Activated CD4-positive, alpha-beta T cell treated with anti-CD3 and anti-CD28 coated beads, Interleukin-2, amount 10 ng/mL, durations not matched to agents 24 days and 14 days (primary cell): Measurements from ENCODE around the gene INPP5E. TPM values are rescaled to one million over a fixed set of nuclear protein-coding genes. Genes with fewer than 3 reads are reported as not detected.

Source experiments
- DNase-seq: peaks from one replicate; pipeline ENCODE4 v3.0.0; 2022
- H3K27ac Mint-ChIP-seq: one replicate; pipeline ENCODE4 v1.8.0; 2022; ENCODE audit warnings: mild to moderate bottlenecking, mixed read lengths
- H3K27me3 Mint-ChIP-seq: one replicate; pipeline ENCODE4 v1.8.0; 2022; ENCODE audit warnings: mixed read lengths
- H3K36me3 Mint-ChIP-seq: one replicate; pipeline ENCODE4 v1.8.0; 2022; ENCODE audit warnings: low read depth, mild to moderate bottlenecking, mixed read lengths
- H3K4me1 Mint-ChIP-seq: one replicate; pipeline ENCODE4 v1.8.0; 2021; ENCODE audit warnings: mixed read lengths
- H3K4me3 Mint-ChIP-seq: one replicate; pipeline ENCODE4 v1.8.0; 2022; ENCODE audit warnings: mild to moderate bottlenecking, moderate library complexity, mixed read lengths
- H3K9me3 Mint-ChIP-seq: one replicate; pipeline ENCODE4 v1.8.0; 2021; ENCODE audit warnings: mixed read lengths
- intact Hi-C: fragments of 100-400 bp; cut with micrococcal nuclease; formaldehyde crosslinking; loops from one replicate; pipeline ENCODE4 v1.15.1; 2023
- total RNA-seq: library from RNA; stranded (reverse); gene quantifications from 2 replicates; pipeline ENCODE4 v1.2.3, GENCODE V29; 2022

The INPP5E gene
- total RNA-seq, 1 donor from 2014 or later: 20.6 TPM

- Mint-ChIP-seq H3K4me3 (no peak overlapping the region), H3K27ac (no peak overlapping the region), H3K27me3 (no peaks in the 10 kb centered on the region), H3K36me3 (peaks cover 51% of the 10 kb centered on the region), H3K4me1 (peaks cover 11% of the 10 kb centered on the region), H3K9me3 (no peaks in the 10 kb centered on the region)
- no peak for DNase-seq
- intact Hi-C loops: no loop called here
Observed at GRCh38 chr9:136394312-136395019, 45.2 kb downstream of the INPP5E start.

DNA sequence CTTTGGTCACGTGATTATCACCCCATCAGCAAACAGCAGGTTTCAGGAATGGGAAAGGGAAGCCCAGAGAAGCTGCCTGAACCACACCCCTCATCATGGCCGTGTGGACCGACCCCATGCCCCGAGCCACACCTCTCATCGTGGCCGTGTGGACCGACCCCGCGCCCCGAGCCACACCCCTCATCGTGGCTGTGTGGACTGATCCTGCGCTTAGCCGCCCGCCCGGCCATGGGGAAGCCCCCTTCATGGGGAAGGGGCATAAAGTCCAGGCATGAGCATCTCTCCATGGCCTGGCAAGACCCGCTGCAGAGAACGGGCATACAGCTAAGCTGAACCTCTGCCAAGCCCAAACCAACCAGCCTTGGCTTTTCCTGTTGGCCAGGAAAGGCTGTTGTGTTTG lies 46.1 kb downstream of the INPP5E start:
- Mint-ChIP-seq H3K27ac (no peak overlapping the region), H3K27me3 (no peaks in the 10 kb centered on the region), H3K4me3 (no peak overlapping the region), H3K4me1 (peaks cover 3% of the 10 kb centered on the region), H3K36me3 (peaks cover 51% of the 10 kb centered on the region), H3K9me3 (no peaks in the 10 kb centered on the region)
- no peak for DNase-seq
- intact Hi-C loops: no loop called here

GRCh38 chr9:136392538-136393449 lies 46.9 kb downstream of the INPP5E start:
- Mint-ChIP-seq H3K36me3 (peaks cover 52% of the 10 kb centered on the region), H3K27me3 (no peaks in the 10 kb centered on the region), H3K9me3 (no peaks in the 10 kb centered on the region), H3K4me1 (no peaks in the 10 kb centered on the region), H3K27ac (no peak overlapping the region), H3K4me3 (no peak overlapping the region)
- intact Hi-C loops: no loop called here
- DNase-seq: no peak

- H3K9me3 Mint-ChIP-seq: no peaks in the 10 kb centered on the region
- H3K27me3 Mint-ChIP-seq: no peaks in the 10 kb centered on the region
- H3K27ac Mint-ChIP-seq: no peak overlapping the region
- intact Hi-C loops: no loop called here
- DNase-seq: no peak
- H3K36me3 Mint-ChIP-seq: peaks cover 54% of the 10 kb centered on the region
- no peak overlapping the region for H3K4me3 Mint-ChIP-seq
- H3K4me1 Mint-ChIP-seq: no peaks in the 10 kb centered on the region
Observed at GRCh38 chr9:136391737-136392537, 47.7 kb downstream of the INPP5E start.

- Mint-ChIP-seq H3K4me1 (peaks cover 16% of the 10 kb centered on the region), H3K9me3 (no peaks in the 10 kb centered on the region), H3K27me3 (no peaks in the 10 kb centered on the region), H3K36me3 (peaks cover 63% of the 10 kb centered on the region), H3K4me3 (no peak overlapping the region), H3K27ac (no peak overlapping the region)
- intact Hi-C loops: no loop called here
- no peak for DNase-seq
Observed at GRCh38 chr9:136389396-136389795, 50.2 kb downstream of the INPP5E start.

DNA sequence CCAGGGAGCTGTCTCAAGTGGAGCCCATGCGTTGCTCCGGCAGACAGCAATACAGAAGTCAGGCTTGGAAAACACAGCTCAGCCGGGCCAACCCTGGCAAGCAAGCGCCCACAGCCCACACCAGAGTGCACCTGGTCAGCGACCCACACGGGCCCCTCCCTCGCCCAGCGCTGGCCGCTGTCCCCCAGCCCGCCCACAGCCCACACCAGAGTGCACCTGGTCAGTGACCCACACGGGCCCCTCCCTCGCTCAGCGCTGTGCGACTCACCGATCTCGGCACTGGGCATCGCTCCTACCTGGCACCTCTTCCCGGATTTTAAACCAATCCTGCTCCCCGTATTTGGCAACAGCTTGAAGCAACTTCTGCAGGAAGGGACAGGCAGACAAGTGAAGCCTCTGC lies 52.4 kb downstream of the INPP5E start:
- Mint-ChIP-seq H3K27ac (no peak overlapping the region), H3K4me1 (peaks cover 16% of the 10 kb centered on the region), H3K9me3 (no peaks in the 10 kb centered on the region), H3K27me3 (no peaks in the 10 kb centered on the region), H3K4me3 (no peak overlapping the region), H3K36me3 (peaks cover 73% of the 10 kb centered on the region)
- no peak for DNase-seq
- intact Hi-C loops: no loop called here

GRCh38 chr9:136386018-136386417 lies 53.6 kb downstream of the INPP5E start:
- no peaks in the 10 kb centered on the region for H3K27me3 Mint-ChIP-seq
- peaks cover 16% of the 10 kb centered on the region for H3K4me1 Mint-ChIP-seq
- no peak overlapping the region for H3K27ac Mint-ChIP-seq
- DNase-seq: no peak
- intact Hi-C loops: no loop called here
- H3K36me3 Mint-ChIP-seq: peaks cover 66% of the 10 kb centered on the region
- H3K4me3 Mint-ChIP-seq: no peak overlapping the region
- no peaks in the 10 kb centered on the region for H3K9me3 Mint-ChIP-seq

DNA sequence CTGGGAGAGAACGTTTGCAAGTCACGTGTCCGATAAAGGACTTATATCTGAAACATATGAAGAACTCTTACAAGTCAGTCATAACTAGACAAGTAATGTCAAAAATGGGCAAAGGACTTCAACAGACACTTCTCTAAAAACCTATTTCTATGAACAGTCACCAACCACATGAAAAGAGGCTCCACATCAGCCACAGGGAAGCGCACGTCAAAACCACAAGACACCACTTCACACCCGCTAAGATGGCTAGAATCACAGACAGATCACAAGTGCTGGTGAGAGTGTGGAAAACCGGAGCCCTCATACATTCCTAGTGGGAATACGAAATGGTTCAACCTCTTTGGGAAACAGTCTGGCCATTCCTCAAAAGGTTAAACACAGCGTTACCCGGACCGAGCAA lies 54.6 kb downstream of the INPP5E start:
- H3K9me3 Mint-ChIP-seq: no peaks in the 10 kb centered on the region
- peaks cover 16% of the 10 kb centered on the region for H3K4me1 Mint-ChIP-seq
- peak; percentile 86 for DNase-seq
- no peaks in the 10 kb centered on the region for H3K27me3 Mint-ChIP-seq
- peak overlapping the region; percentile 65 for H3K27ac Mint-ChIP-seq
- intact Hi-C loops: loop anchor here (2.0 kb wide), 1 partner anchor 18 kb away; no protein-coding TSS in a partner anchor
- H3K4me3 Mint-ChIP-seq: peak overlapping the region; percentile 68
- H3K36me3 Mint-ChIP-seq: peaks cover 64% of the 10 kb centered on the region

DNA sequence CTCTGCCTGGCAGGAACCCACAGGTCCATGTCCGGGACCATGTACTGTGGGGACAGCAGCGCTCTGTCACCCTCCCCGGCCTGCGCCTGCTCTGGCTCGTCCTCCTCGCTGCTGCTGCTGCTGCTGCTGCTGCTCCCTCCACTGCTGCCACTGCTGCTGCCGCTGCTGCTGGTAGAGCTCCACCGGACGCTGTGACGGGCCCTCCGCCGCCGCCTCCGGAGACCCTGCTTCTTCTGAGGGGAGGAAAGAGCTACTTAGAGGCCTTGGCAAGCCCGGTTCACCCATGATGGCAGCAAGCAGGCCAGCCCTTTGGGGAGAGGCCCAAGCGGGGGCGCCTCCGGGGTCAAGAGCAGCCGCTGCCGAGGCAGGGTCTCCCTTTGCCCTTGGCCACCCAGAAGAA lies 56.2 kb downstream of the INPP5E start:
- Mint-ChIP-seq H3K4me1 (peaks cover 16% of the 10 kb centered on the region), H3K36me3 (peaks cover 49% of the 10 kb centered on the region), H3K4me3 (no peak overlapping the region), H3K27me3 (no peaks in the 10 kb centered on the region), H3K27ac (no peak overlapping the region), H3K9me3 (no peaks in the 10 kb centered on the region)
- intact Hi-C loops: no loop called here
- no peak for DNase-seq

DNA sequence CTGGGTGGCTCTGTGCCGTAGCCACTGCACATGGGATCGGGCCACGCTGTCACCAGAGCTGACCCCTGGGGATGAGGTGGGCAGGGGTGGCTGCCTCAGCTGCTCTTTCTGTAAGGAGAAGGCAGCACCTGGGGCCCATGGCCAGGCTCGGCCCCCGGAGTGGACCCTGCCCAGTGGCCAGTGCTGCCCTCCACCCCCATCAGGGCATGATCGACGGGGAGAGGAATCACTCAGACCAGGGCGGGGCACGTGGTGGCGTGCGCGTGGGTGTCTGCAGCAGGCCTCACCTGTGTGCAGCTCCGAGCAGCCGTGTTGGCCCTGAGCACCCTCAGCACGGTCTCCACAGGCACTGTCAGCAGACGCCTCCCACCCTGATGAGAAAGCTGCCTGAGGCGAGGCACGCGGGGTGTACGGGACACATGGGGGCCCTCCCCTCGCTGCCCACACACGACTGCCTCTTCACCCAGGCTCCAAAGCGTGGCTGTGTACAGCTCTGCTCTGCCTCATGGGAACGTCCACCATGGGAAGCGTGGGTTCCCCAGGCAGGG lies 57.6 kb downstream of the INPP5E start:
- no peak for DNase-seq
- Mint-ChIP-seq H3K4me3 (no peak overlapping the region), H3K36me3 (peaks cover 37% of the 10 kb centered on the region), H3K4me1 (peaks cover 16% of the 10 kb centered on the region), H3K9me3 (no peaks in the 10 kb centered on the region), H3K27me3 (no peaks in the 10 kb centered on the region), H3K27ac (no peak overlapping the region)
- intact Hi-C loops: no loop called here

DNA sequence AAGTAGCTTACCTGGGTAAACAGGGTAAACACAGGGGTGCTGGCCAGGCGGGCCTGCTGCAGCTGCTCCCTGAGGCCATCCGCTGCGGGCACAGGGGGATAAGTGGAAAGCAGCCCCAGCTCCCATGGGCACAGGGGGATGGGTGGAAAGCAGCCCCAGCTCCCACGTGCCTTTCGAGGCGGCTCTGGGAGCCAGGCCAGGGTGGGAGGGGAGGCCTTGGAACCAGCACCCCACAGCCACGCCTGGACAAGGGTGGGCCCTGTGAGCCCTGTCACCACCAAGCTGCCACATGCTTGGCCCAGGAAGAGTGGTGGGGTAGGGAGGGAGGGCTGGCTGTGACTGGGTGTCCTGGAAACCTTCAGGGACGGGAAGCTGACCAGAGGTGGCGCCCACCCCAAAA lies 58.3 kb downstream of the INPP5E start:
- intact Hi-C loops: no loop called here
- Mint-ChIP-seq H3K4me1 (peaks cover 16% of the 10 kb centered on the region), H3K9me3 (no peaks in the 10 kb centered on the region), H3K27ac (no peak overlapping the region), H3K4me3 (no peak overlapping the region), H3K27me3 (no peaks in the 10 kb centered on the region), H3K36me3 (peaks cover 34% of the 10 kb centered on the region)
- DNase-seq: no peak

DNA sequence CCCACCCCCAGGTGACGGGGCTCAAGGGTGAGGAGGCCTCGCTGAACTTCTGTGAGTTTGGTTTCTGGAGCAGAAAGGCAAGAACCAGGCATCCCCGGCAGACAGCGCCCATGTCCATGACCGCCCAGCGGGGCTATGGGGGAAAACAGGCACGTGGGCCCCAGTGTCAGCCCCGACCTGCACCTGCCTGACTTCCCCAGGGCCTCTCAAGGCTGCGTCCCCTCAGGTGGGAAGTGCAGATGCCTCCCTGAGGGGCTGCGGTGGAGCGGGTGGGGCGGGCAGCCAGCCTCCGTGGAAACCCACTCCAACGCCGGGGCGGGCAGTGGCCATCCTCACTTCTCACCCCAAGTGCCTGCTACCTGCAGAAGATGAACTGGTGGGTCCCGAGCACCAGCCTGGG lies 59.3 kb downstream of the INPP5E start:
- Mint-ChIP-seq H3K27ac (no peak overlapping the region), H3K36me3 (peaks cover 24% of the 10 kb centered on the region), H3K4me1 (peaks cover 10% of the 10 kb centered on the region), H3K9me3 (no peaks in the 10 kb centered on the region), H3K27me3 (no peaks in the 10 kb centered on the region), H3K4me3 (no peak overlapping the region)
- no peak for DNase-seq
- intact Hi-C loops: no loop called here

DNA sequence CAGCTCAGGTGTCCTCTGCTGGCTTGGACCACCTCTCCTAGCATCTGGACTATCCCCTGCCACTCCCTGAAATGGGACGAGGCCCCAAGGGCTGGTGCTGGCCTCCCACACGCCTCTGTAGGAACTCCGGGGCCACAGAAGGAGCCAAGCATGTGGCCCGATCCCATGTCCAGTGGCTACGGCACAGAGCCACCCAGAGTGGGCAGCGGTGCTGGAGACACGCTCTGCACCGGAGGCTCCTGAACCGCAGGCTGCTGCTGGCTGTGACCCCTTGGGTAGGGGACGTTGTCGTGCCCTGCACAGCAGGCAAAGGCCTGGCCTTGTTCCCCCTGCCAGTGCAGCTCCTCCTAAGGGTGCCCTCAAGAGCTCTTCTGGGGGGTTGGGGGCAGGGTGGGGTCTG lies 59.8 kb downstream of the INPP5E start:
- Mint-ChIP-seq H3K27ac (no peak overlapping the region), H3K27me3 (no peaks in the 10 kb centered on the region), H3K9me3 (no peaks in the 10 kb centered on the region), H3K36me3 (peaks cover 19% of the 10 kb centered on the region), H3K4me3 (no peak overlapping the region), H3K4me1 (peaks cover 5% of the 10 kb centered on the region)
- intact Hi-C loops: no loop called here
- DNase-seq: no peak
